ENCODE data around the gene ATXN10. TPM values are rescaled to one million over a fixed set of nuclear protein-coding genes. Genes with fewer than 3 reads are reported as not detected.
A peak's percentile ranks its signal among the peaks of the same experiment; 100 is the strongest.

The ATXN10 gene
- total RNA-seq, 1 experiment from 2014 or later, result 116 TPM

- no peak for DNase-seq (ENCODE audit: low read depth)
Observed at GRCh38 chr22:45857519-45857918, 185.9 kb downstream of the ATXN10 start.

- no peak for DNase-seq (ENCODE audit: low read depth)
Observed at GRCh38 chr22:45859231-45860161, 187.9 kb downstream of the ATXN10 start.

- no peak for DNase-seq (ENCODE audit: low read depth)
Observed at GRCh38 chr22:45860201-45860600, 188.6 kb downstream of the ATXN10 start.

GRCh38 chr22:45861259-45861658 lies 189.6 kb downstream of the ATXN10 start:
- DNase-seq (ENCODE audit: low read depth), result no peak

- DNase-seq (ENCODE audit: low read depth), result peak; percentile 57
Observed at GRCh38 chr22:45863981-45864751, 192.5 kb downstream of the ATXN10 start.

GRCh38 chr22:45864959-45865476 lies 193.4 kb downstream of the ATXN10 start:
- no peak for DNase-seq (ENCODE audit: low read depth)

GRCh38 chr22:45865561-45866125 lies 194.0 kb downstream of the ATXN10 start:
- no peak for DNase-seq (ENCODE audit: low read depth)

- DNase-seq (ENCODE audit: low read depth), result no peak
Observed at GRCh38 chr22:45866126-45866645, 194.6 kb downstream of the ATXN10 start.

- DNase-seq (ENCODE audit: low read depth), result no peak
Observed at GRCh38 chr22:45866646-45867117, 195.0 kb downstream of the ATXN10 start.

- no peak for DNase-seq (ENCODE audit: low read depth)
Observed at GRCh38 chr22:45867118-45867905, 195.7 kb downstream of the ATXN10 start.

- DNase-seq (ENCODE audit: low read depth), result no peak
Observed at GRCh38 chr22:45867906-45868555, 196.4 kb downstream of the ATXN10 start.

GRCh38 chr22:45868571-45869339 lies 197.1 kb downstream of the ATXN10 start:
- DNase-seq (ENCODE audit: low read depth), result no peak

- no peak for DNase-seq (ENCODE audit: low read depth)
Observed at GRCh38 chr22:45869340-45869847, 197.8 kb downstream of the ATXN10 start.

- DNase-seq (ENCODE audit: low read depth), result no peak
Observed at GRCh38 chr22:45870011-45870410, 198.4 kb downstream of the ATXN10 start.

GRCh38 chr22:45871721-45872120 lies 200.1 kb downstream of the ATXN10 start:
- DNase-seq (ENCODE audit: low read depth), result no peak

GRCh38 chr22:45872659-45873263 lies 201.1 kb downstream of the ATXN10 start:
- DNase-seq (ENCODE audit: low read depth), result no peak

GRCh38 chr22:45876136-45877035 lies 204.8 kb downstream of the ATXN10 start:
- DNase-seq (ENCODE audit: low read depth), result peak; percentile 1

- no peak for DNase-seq (ENCODE audit: low read depth)
Observed at GRCh38 chr22:45877036-45877380, 205.4 kb downstream of the ATXN10 start.
